Left kidney (tissue), 2 donors: ENCODE results near the gene KCTD20. TPM values are rescaled to one million over a fixed set of nuclear protein-coding genes. Genes with fewer than 3 reads are reported as not detected.
A peak's percentile ranks its signal among the peaks of the same experiment; 100 is the strongest.

Source experiments
- DNase-seq: peaks from one replicate; pipeline ENCODE4 v3.0.0-alpha.2; 2013
- polyA plus RNA-seq: library from polyadenylated mRNA; unstranded; fragments of 120-200 nt; gene quantifications from one replicate; pipeline ENCODE4 v1.2.1, GENCODE V29; 2013; ENCODE audit not compliant: insufficient read length

Gene KCTD20
- polyA plus RNA-seq, 1 donor, result 55.8 TPM

- no peak for DNase-seq
These were observed 49.8 kb downstream of the KCTD20 start for GRCh38 chr6:36492621-36493020.

DNA sequence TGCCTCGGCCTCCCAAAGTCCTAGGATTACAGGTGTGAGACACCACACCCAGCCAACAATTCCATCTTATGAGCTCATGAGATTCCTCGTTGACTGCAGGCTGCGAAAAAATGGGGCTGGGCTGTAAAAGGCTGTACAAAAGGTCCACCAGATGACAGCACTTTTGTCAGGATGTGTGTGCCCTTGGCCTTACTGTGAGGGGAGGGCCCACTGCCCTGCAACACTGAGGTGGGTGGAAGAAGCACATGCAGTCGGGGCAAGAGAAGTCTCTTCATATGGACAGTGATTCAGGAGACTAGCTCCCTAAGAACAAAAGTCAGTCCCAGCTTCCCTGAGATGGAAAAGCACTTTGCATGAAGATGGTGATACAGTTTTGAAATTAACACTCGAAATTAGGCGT is 50.5 kb downstream of the KCTD20 start:
- no peak for DNase-seq

- no peak for DNase-seq
These were observed 51.1 kb downstream of the KCTD20 start for GRCh38 chr6:36493859-36494258.

DNA sequence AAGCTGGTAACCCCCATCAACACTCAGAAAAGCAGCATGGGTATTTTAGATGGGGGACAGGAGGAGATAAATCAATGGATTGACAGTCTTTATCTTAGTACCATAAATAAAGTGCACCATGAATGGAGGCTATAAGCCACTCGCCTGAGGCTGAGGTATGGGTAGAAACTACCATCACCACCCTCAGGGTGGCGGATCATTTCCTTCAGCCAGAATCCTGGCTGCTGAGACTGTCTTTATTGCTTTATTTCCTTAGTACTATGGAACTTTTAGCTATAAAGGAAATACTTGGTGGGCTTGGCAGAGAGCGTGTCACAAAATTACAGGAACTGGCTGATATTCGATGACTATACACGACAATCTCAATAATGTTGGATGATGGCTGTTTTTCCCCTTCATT is 52.3 kb downstream of the KCTD20 start:
- DNase-seq, result no peak

DNA sequence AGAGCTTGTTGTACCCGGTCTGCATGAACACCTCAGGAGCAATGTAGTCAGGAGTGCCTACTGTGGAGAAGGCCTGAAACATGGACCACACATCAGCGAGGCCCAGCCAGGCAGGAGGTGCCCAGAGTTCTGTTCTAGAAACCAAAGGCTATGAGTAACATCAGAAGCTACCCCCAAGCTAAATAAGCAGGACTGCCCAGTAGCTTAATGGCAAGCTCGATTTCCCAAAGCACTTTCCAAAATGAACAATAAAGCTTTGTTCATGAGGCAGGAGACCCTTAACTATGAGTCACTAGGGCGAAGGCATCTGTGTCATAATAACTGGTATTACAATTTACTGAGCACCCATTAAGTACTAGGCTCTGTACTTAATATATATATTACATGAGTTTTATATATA is 57.1 kb downstream of the KCTD20 start:
- DNase-seq, result no peak

- DNase-seq, result no peak
These were observed 58.9 kb downstream of the KCTD20 start for GRCh38 chr6:36501686-36502085.

DNA sequence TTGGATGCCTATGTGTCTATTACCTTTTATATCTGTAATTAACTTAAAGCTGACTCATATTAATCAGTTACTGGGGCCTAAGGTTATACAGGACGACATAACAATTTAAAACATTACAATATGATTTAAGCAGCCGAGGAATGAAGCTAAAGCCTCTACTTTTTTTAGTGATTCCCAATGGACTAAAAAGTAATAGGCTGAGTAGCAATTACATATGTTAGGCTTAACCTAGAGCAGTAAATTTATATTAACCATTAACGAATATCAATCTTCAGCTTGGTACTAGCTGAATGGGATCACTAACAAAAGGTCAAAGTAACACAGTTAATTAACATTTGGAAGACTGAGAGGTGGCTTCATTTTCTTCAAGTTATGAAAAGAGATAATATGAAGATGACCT is 61.4 kb downstream of the KCTD20 start:
- DNase-seq, result no peak

GRCh38 chr6:36504982-36505381 is 62.2 kb downstream of the KCTD20 start:
- no peak for DNase-seq

GRCh38 chr6:36505744-36506534 is 63.1 kb downstream of the KCTD20 start:
- no peak for DNase-seq

GRCh38 chr6:36506611-36507010 is 63.8 kb downstream of the KCTD20 start:
- DNase-seq, result peak; percentile 29

DNA sequence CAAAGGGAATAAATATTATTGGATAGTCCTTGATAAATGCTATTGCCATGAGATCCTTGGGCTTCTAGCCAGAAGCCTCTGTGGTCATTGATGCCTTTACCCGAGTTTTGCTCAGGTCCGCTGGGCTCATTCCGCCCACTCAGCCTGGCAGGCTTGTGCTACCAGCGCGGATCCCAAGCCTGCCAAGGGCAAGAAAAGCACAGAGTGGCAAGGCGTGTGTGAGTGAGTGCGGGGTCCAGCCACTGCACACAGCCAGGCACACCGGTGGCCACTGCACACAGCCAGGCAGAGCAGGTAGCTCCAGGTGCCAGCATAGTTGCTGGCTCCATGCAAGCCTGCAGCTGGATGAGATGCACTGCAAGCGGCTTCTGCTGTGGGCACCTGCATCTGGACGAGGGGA is 65.7 kb downstream of the KCTD20 start:
- no peak for DNase-seq

DNA sequence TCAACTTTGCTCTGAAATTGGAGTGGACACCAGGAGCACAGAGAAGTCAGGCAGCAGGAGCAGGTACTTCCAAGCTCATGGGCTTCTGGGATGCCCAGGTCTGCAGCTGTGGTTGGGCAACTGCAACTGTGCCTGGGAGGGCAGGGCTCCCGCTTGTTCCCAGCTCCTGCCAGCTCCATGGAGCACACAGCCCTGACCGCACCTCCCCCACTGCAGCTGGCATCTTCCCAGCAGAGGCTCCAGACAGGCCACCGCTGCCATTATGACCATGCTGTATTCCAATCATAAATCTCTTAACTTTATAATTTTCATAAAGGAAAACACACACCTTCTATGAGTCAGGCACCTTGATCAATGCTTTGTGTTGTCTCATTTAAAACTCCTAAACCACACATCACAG is 67.6 kb downstream of the KCTD20 start:
- DNase-seq, result no peak

DNA sequence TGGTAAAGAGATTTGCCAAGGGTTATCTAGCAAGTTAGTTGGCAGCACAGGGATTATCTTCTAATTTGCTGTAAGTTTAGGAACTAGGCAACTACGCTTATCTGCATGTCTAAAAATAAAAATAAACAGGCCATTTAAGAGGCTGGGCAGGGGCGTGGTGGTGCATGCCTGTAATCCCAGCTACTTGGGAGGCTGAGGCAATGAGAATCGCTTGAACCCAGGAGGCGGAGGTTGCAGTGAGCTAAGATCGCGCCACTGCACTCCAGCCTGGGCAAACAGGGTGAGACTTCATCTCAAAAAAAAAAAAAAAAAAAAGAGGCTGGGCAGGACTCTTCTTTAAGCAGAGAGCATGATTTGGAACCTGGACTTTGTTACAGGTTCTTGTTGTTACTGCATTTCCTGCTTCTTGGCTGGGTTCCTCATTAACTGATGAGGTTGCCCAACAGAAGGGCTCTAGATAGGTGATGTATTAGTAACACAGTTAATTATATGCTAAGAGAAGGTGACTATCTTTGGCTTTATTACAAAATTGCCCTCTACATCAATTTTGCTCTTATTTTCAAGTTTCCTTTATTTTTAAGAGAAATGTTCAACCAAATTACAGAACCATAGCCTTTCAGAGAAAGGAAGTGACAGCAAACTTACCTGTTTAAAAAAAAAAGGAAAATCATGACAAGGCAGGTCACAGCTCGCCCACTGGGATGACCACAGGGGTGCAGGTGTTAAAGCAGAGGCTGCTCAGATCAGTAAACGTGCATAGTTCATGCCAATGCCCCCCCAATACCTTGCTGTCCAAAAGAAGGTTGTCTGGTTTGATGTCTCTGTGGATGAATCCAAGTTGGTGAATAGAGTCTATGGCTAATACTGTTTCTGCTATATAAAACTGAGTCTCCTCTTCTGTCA is 72.0 kb downstream of the KCTD20 start:
- no peak for DNase-seq

- DNase-seq, result no peak
These were observed 73.0 kb downstream of the KCTD20 start for GRCh38 chr6:36515844-36516243.

- DNase-seq, result no peak
These were observed 73.8 kb downstream of the KCTD20 start for GRCh38 chr6:36516559-36516958.

DNA sequence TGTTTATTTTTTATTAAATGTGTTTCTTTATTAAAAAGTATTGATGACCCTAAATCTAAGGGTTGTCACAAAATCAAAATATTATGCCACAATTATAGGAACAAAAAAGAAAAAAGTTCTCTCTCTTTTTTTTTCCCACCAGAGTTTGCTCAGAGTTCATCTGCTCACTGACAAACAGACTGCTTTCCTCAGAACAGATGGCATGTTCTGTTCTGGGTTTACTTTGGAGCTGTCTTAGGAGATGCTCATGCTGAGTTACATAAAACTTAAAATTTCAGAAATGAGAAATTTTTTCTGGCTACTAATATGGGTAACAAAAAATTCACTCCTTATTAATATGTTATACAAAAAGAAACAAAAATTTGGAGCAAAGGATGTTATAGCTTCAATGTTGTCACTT is 74.2 kb downstream of the KCTD20 start:
- no peak for DNase-seq

GRCh38 chr6:36517408-36517807 is 74.6 kb downstream of the KCTD20 start:
- DNase-seq, result no peak

DNA sequence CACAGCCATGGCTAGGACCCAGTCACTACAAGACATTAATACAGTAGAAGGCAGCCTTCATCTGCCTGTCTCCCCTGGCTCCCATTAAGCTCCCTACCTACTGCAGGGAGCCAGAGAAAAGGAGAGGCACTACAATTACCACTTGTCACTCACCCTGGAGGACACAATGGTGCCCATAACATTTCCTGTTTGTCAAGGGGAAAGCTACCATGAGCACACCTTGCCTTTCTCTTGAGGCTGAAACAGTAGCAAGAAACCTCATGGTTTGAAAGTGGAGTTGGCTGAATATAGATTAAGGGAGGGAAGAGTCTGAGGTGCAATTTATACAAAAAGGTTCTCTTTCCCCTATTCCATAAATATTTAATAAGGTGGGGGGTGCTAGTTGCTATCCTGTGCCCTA is 76.6 kb downstream of the KCTD20 start:
- no peak for DNase-seq

DNA sequence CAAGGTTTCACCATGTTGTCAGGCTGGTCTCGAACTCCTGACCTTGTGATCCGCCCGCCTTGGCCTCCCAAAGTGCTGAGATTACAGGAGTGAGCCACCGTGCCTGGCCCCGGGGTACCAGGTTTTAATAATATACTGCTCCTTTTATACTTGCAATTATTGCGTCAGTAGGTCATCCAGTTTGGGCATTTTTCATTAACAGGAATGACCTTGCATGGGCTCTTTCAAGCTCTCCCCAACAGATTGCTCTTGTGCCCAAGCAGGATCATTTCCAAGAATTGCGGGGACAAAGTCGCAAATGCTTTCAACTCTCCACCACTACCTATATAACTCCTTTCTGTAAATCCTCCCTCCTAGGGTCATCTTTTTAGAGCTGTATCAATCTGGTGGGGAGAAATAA is 80.7 kb downstream of the KCTD20 start:
- no peak for DNase-seq

DNA sequence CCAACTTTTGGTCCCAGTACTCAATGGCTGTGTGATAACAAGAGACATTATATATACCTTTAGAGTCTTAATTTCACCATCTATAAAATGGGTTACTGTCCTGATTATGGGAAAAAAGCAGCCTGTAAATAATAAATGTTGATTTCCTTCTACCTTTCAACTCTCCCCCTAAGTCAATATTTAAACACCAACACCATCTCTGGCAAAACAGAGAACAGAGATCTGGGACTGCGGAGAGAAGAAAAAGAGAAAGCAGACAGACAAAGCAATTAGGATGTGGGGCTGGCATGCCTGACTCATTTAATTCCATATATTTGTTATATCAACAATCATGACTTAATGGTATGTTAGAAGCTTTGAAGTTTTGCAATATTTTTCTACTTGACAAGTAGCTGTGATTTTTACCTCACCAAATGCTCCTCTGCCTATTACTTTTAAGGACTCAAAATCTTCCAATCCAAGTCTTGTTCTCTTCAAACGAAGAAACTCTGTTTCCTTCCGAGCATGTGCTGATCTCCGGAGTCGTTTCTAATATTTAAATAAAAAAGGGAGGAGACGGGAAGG is 81.2 kb downstream of the KCTD20 start:
- no peak for DNase-seq

DNA sequence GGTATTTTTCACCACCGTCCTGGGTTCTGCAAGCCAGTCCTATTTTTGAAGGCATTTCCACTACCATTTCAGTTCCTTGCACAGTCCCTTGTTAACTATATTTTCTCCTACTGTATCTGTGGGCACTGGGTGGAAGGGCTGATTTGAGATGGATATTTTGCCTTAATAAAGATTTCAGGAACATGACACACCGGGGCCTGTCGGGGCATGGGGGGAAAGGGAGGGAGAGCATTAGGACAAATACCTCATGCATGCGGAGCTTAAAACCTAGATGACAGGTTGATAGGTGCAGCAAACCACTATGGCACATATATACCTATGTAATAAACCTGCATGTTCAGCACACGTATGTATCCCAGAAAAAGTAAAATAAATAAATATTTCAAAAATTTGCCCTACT is 82.1 kb downstream of the KCTD20 start:
- DNase-seq, result no peak

DNA sequence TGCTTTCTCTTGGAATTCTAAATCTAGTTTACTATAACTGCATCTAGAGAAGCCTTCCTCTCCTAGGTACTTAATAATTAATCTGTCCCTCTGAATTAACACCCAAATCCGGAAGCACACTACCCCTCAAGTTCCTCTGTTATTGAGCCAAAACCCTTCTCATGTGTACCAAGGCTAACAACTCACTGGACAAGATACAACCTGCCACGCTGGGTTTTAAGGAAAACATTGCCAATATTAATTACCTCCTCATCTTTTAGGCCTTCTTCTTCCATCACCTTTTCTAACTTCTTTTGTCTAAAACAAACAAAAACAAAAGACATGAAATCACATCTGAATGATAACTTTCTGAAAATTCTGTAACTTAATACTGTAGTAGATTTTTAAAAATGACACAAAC is 82.5 kb downstream of the KCTD20 start:
- DNase-seq, result no peak

DNA sequence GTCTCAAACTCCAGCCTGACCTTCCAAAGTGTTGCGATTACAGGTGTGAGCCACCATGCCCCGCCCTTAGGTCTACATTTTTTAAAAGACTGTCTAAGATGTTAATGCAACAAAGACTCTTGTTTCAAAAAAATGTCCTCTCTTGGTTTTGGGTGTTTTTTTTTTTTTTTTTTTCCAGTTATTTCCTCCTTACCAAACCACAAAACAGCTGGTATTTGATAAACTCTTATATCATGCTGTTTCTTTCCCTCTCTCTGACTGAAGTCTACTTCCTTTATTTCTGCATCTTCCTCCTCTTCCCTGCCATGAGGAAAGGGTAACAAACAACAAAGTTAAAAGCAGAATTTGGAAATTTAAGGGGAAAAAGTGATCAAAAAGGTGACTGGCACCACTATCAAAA is 83.3 kb downstream of the KCTD20 start:
- DNase-seq, result no peak
